Placental pericyte (primary cell): ENCODE data around the gene LIAS. TPM values are rescaled to one million over a fixed set of nuclear protein-coding genes. Genes with fewer than 3 reads are reported as not detected.

ENCODE experiments used
- small RNA-seq: library from RNA; depleted of rRNA; stranded (forward); fragments of <200 nt; gene quantifications from one replicate; pipeline ENCODE3, GENCODE V24; 2012; ENCODE audit warnings: low replicate concordance
- total RNA-seq: library from RNA; depleted of rRNA; stranded (reverse); fragments of >200 nt; gene quantifications from 2 replicates; pipeline ENCODE4 v1.2.3, GENCODE V29; 2012

The LIAS gene
- 5.9 and 7.7 TPM in 2 replicates for total RNA-seq

GRCh38 chr4:39458505-39459300 lies at the start of gene LIAS, which contains the start of gene RPL9:
Gene LIAS (plus strand): TSS chr4:39459056. CDS start chr4:39459118, 62 bp downstream.
Gene RPL9 (minus strand): TSS chr4:39458922. CDS start chr4:39458439, 483 bp downstream.

GRCh38 chr4:39527296-39528060 lies 68.6 kb downstream of the LIAS start, which contains the start of gene UGDH:
Gene UGDH (minus strand): TSS chr4:39527439. CDS start chr4:39521512, 5,927 bp downstream.

Small RNAs within 50 kb of the gene (small RNA-seq; reads per million reads assigned to genes)
- gene MIR5591: not detected
- gene RF00019: not detected

Other genes with a start within 250 kb of the LIAS start
- 43.8 and 49.2 TPM in 2 replicates for gene RFC1, start 92.7 kb upstream of the LIAS start, total RNA-seq
- under 0.01 TPM in 1 of 2 replicates, not detected in the other for gene KLB, start 52.1 kb upstream of the LIAS start, total RNA-seq
- gene RPL9, start 134 bp upstream of the LIAS start, total RNA-seq: 1,608 and 1,691 TPM in 2 replicates
- 155 and 314 TPM in 2 replicates for gene UGDH, start 68.4 kb downstream of the LIAS start, total RNA-seq
- 26.2 and 40.7 TPM in 2 replicates for gene SMIM14, start 179.8 kb downstream of the LIAS start, total RNA-seq
- 15.5 and 21.5 TPM in 2 replicates for gene UBE2K, start 239.1 kb downstream of the LIAS start, total RNA-seq